Mesendoderm (in vitro differentiated cells): Measurements from ENCODE around the gene ARID3A. TPM values are rescaled to one million over a fixed set of nuclear protein-coding genes. Genes with fewer than 3 reads are reported as not detected.
A peak's percentile ranks its signal among the peaks of the same experiment; 100 is the strongest.
"Not testable (repeated sequence)": the region's sequence is repeated elsewhere in the genome, so short reads cannot be mapped to it uniquely, and the experiment has no call there.

Experiments
- DNase-seq: peaks from one replicate; pipeline ENCODE4 v3.0.0; 2013
- H2AK5ac ChIP-seq: 2 replicates; pipeline ENCODE4 v1.6.1; 2013; ENCODE audit warnings: low read length, inconsistent platforms
- H2BK120ac ChIP-seq: 2 replicates; pipeline ENCODE4 v1.6.1; 2013; ENCODE audit warnings: low read depth, mild to moderate bottlenecking, low read length, moderate library complexity, mixed read lengths
- H2BK15ac ChIP-seq: replicated peaks from 2 replicates; pipeline ENCODE4 v1.6.1; 2013; ENCODE audit warnings: low read depth, mild to moderate bottlenecking, moderate library complexity
- H2BK5ac ChIP-seq: 2 replicates; pipeline ENCODE4 v1.6.1; 2013; ENCODE audit warnings: low read length, inconsistent platforms
- H3K18ac ChIP-seq: 2 replicates; pipeline ENCODE4 v1.6.1; 2013; ENCODE audit warnings: mild to moderate bottlenecking, low read length, mixed read lengths
- H3K23ac ChIP-seq: one replicate; pipeline ENCODE4 v1.6.1; 2013; ENCODE audit warnings: low read length
- H3K27ac ChIP-seq: 2 replicates; pipeline ENCODE4 v1.5.1; 2013; ENCODE audit warnings: low read depth, mild to moderate bottlenecking, inconsistent platforms, low read length, moderate library complexity
- H3K27me3 ChIP-seq: 2 replicates; pipeline ENCODE4 v1.6.1; 2013; ENCODE audit warnings: low read length, control low read depth, mild to moderate bottlenecking, inconsistent platforms; ENCODE audit not compliant: insufficient read depth, poor library complexity
- H3K36me3 ChIP-seq: 2 replicates; pipeline ENCODE4 v1.6.1; 2013; ENCODE audit warnings: low read length, inconsistent platforms; ENCODE audit not compliant: control insufficient read depth, insufficient read depth
- H3K4ac ChIP-seq: one replicate; pipeline ENCODE4 v1.6.1; 2013; ENCODE audit warnings: low read depth, mild to moderate bottlenecking, low read length, moderate library complexity
- H3K4me1 ChIP-seq: 2 replicates; pipeline ENCODE4 v1.6.1; 2013; ENCODE audit warnings: low read depth, low read length, inconsistent platforms; ENCODE audit not compliant: control insufficient read depth
- H3K4me2 ChIP-seq: 2 replicates; pipeline ENCODE4 v1.6.1; 2013; ENCODE audit warnings: low read length
- H3K4me3 ChIP-seq: 2 replicates; pipeline ENCODE4 v1.5.1; 2013; ENCODE audit warnings: mild to moderate bottlenecking, low read length
- H3K56ac ChIP-seq: one replicate; pipeline ENCODE4 v1.6.1; 2013; ENCODE audit warnings: low read length
- H3K79me1 ChIP-seq: 2 replicates; pipeline ENCODE4 v1.6.1; 2013; ENCODE audit warnings: low read length, inconsistent platforms
- H3K79me2 ChIP-seq: 2 replicates; pipeline ENCODE4 v1.6.1; 2013; ENCODE audit warnings: mild to moderate bottlenecking, low read length; ENCODE audit not compliant: control insufficient read depth, insufficient read depth
- H3K9ac ChIP-seq: 2 replicates; pipeline ENCODE4 v1.6.1; 2013; ENCODE audit warnings: low read length, inconsistent platforms
- H4K5ac ChIP-seq: one replicate; pipeline ENCODE4 v1.6.1; 2013; ENCODE audit warnings: low read length
- H4K8ac ChIP-seq: one replicate; pipeline ENCODE4 v1.6.1; 2013; ENCODE audit warnings: low read depth, mild to moderate bottlenecking, control low read depth, low read length, moderate library complexity
- WGBS: extraction: QIAGEN DNeasy Blood & Tissue Kit; methylation state at CpG from one replicate; pipeline ENCODE4 v1.1.7; 2013; ENCODE audit warnings: low lambda C conversion rate, missing lambda C conversion rate; ENCODE audit not compliant: insufficient coverage; ENCODE audit errors: extremely low coverage; 5-methylcytosine and 5-hydroxymethylcytosine counted together
- polyA plus RNA-seq, 2 experiments: library from polyadenylated mRNA; stranded (reverse); fragments of 200-250 nt; gene quantifications; one replicate each; pipeline ENCODE4 v1.2.3, GENCODE V29; 2013

ARID3A gene
- 66.2 TPM for polyA plus RNA-seq (2013, experiment 1 of 2)
- polyA plus RNA-seq (2013, experiment 2 of 2): 69.1 TPM

GRCh38 chr19:925526-926322 lies at the start of gene ARID3A:
ARID3A (plus strand) TSS chr19:926035; CDS start chr19:929529, 3,494 bp downstream.
- Histone ChIP-seq H3K27ac (peak within 1 kb of the TSS; percentile 94), H4K5ac (no peak within 1 kb of the TSS), H3K4me2 (peak within 1 kb of the TSS; percentile 33), H3K56ac (peak within 1 kb of the TSS; percentile 89), H3K79me2 (peaks cover 23% of the 10 kb centered on the region), H2BK120ac (peak within 1 kb of the TSS; percentile 96), H2BK5ac (peak within 1 kb of the TSS; percentile 45), H3K18ac (peak within 1 kb of the TSS; percentile 100), H3K4me1 (no peaks in the 10 kb centered on the region), H3K79me1 (peaks cover 5% of the 10 kb centered on the region), H3K27me3 (peaks cover 5% of the 10 kb centered on the region), H3K9ac (peak within 1 kb of the TSS; percentile 93), H3K36me3 (peaks cover 2% of the 10 kb centered on the region), H3K4me3 (peak within 1 kb of the TSS; percentile 91), H3K4ac (peak within 1 kb of the TSS; percentile 99), H2AK5ac (no peak within 1 kb of the TSS), H2BK15ac (no peak within 1 kb of the TSS), H3K23ac (no peak within 1 kb of the TSS), H4K8ac (peak within 1 kb of the TSS; percentile 99)
- DNase-seq: peak; percentile 96
- WGBS: no CpG with 5 or more reads among the region's 97 CpGs

GRCh38 chr19:876089-876488 lies 49.7 kb upstream of the ARID3A start:
- no peaks in the 10 kb centered on the region for H3K27me3 ChIP-seq
- no peak overlapping the region for H3K4me2 ChIP-seq
- no peak overlapping the region for H3K27ac ChIP-seq
- H3K79me1 ChIP-seq: no peaks in the 10 kb centered on the region
- no peak overlapping the region for H3K9ac ChIP-seq
- DNase-seq: no peak
- H3K79me2 ChIP-seq: no peaks in the 10 kb centered on the region
- H3K18ac ChIP-seq: no peak overlapping the region
- no peak overlapping the region for H3K4ac ChIP-seq
- no peak overlapping the region for H2AK5ac ChIP-seq
- H3K4me3 ChIP-seq: no peak overlapping the region
- no peaks in the 10 kb centered on the region for H3K4me1 ChIP-seq
- peaks cover 1% of the 10 kb centered on the region for H3K36me3 ChIP-seq
- no peak overlapping the region for H4K5ac ChIP-seq
- no CpG with 5 or more reads among the region's 18 CpGs for WGBS
- H3K23ac ChIP-seq: no peak overlapping the region
- no peak overlapping the region for H2BK5ac ChIP-seq
- no peak overlapping the region for H2BK120ac ChIP-seq
- no peak overlapping the region for H2BK15ac ChIP-seq
- no peak overlapping the region for H4K8ac ChIP-seq
- H3K56ac ChIP-seq: no peak overlapping the region

- Histone ChIP-seq H3K79me2 (no peaks in the 10 kb centered on the region), H3K4me1 (no peaks in the 10 kb centered on the region), H2BK5ac (no peak overlapping the region), H3K56ac (no peak overlapping the region), H3K4me3 (no peak overlapping the region), H3K27me3 (no peaks in the 10 kb centered on the region), H4K8ac (no peak overlapping the region), H3K36me3 (peaks cover 1% of the 10 kb centered on the region), H3K79me1 (no peaks in the 10 kb centered on the region), H3K4me2 (no peak overlapping the region), H3K4ac (no peak overlapping the region), H2BK120ac (no peak overlapping the region), H3K23ac (no peak overlapping the region), H2BK15ac (no peak overlapping the region), H3K9ac (no peak overlapping the region), H4K5ac (no peak overlapping the region), H2AK5ac (no peak overlapping the region), H3K18ac (no peak overlapping the region), H3K27ac (no peak overlapping the region)
- WGBS: no CpG with 5 or more reads among the region's 29 CpGs
- no peak for DNase-seq
These were observed 49.0 kb upstream of the ARID3A start for GRCh38 chr19:876780-877314.

GRCh38 chr19:877992-878660 lies 47.7 kb upstream of the ARID3A start:
- no CpG with 5 or more reads among the region's 23 CpGs for WGBS
- H2BK5ac ChIP-seq, H3K4me1 ChIP-seq, H3K56ac ChIP-seq, H3K18ac ChIP-seq, H2BK120ac ChIP-seq, H2AK5ac ChIP-seq, H3K23ac ChIP-seq, H4K8ac ChIP-seq, H3K27me3 ChIP-seq, H3K4me3 ChIP-seq, H3K27ac ChIP-seq, H3K79me1 ChIP-seq, H4K5ac ChIP-seq, H3K36me3 ChIP-seq, DNase-seq, H3K4ac ChIP-seq, H3K79me2 ChIP-seq, H3K9ac ChIP-seq, H2BK15ac ChIP-seq, H3K4me2 ChIP-seq: not testable (repeated sequence)

GRCh38 chr19:878751-879561 lies 46.9 kb upstream of the ARID3A start:
- not testable (repeated sequence) for H2BK5ac ChIP-seq, H3K18ac ChIP-seq, H2BK15ac ChIP-seq, H3K23ac ChIP-seq, H3K79me1 ChIP-seq, H3K4me2 ChIP-seq, H3K4me3 ChIP-seq, H3K4ac ChIP-seq, H3K9ac ChIP-seq, H2BK120ac ChIP-seq, DNase-seq, H3K4me1 ChIP-seq, H3K27me3 ChIP-seq, H2AK5ac ChIP-seq, H4K5ac ChIP-seq, H3K36me3 ChIP-seq, H3K56ac ChIP-seq, H3K27ac ChIP-seq, H4K8ac ChIP-seq, H3K79me2 ChIP-seq
- no CpG with 5 or more reads among the region's 24 CpGs for WGBS
